B cell (primary cell): ENCODE data around the gene AMPH. TPM values are rescaled to one million over a fixed set of nuclear protein-coding genes. Genes with fewer than 3 reads are reported as not detected.

ENCODE experiments used
- ATAC-seq: fragments of 200-7000 bp; cut with Tn5 transposase; one replicate; pipeline ENCODE4 v1.10.0; 2021; ENCODE audit warnings: low read depth, mild to moderate bottlenecking, moderate number of reproducible peaks, moderate library complexity
- CTCF ChIA-PET: fragments of 350-600 bp; sonication (Branson Sonifier 250); formaldehyde crosslinking; loops from one replicate; lab custom pipeline; 2021; ENCODE audit warnings: antibody characterized with exemption, inconsistent platforms; lab: Charles Lee
- POLR2A ChIA-PET: fragments of 350-600 bp; sonication (Branson Sonifier 250); formaldehyde crosslinking; loops from one replicate; lab custom pipeline; 2021; ENCODE audit warnings: antibody characterized with exemption; lab: Charles Lee
- DNase-seq: peaks from one replicate; pipeline ENCODE4 v3.0.0; 2013
- H2AFZ ChIP-seq: 2 replicates; pipeline ENCODE4 v1.6.1; 2012; ENCODE audit warnings: mild to moderate bottlenecking, low read depth, low read length; ENCODE audit not compliant: insufficient read depth, poor library complexity, severe bottlenecking
- H3K27ac ChIP-seq, 2 donors: 1 replicate in 1 of 2; 2 replicates in 1 of 2; pipeline ENCODE4 v1.5.1; 2012 to 2013; ENCODE audit warnings: low read length in 2 of 2, mild to moderate bottlenecking in 2 of 2, moderate library complexity in 1 of 2
- H3K27me3 ChIP-seq, 4 experiments: fragments of 200-600 bp in 1 of 4; sonication (generic) in 1 of 4; replicated peaks in 1 of 4; 1 replicate in 2 of 4; 2 replicates in 2 of 4; pipeline versions ENCODE4 v1.6.1 to v1.7.0; 2013 to 2016; ENCODE audit warnings: low read length in 3 of 4, mild to moderate bottlenecking in 2 of 4, mixed read lengths in 1 of 4, moderate library complexity in 1 of 4; ENCODE audit not compliant: insufficient read depth in 4 of 4, control insufficient read depth in 3 of 4; ENCODE audit errors: control extremely low read depth in 1 of 4
- H3K36me3 ChIP-seq, 2 experiments: replicated peaks in 1 of 2; 1 replicate in 1 of 2; 2 replicates in 1 of 2; pipeline versions ENCODE4 v1.6.1 to v1.7.1; 2013; ENCODE audit warnings: low read length in 1 of 2; ENCODE audit not compliant: insufficient read depth in 2 of 2, control insufficient read depth in 1 of 2; ENCODE audit errors: control extremely low read depth in 1 of 2, extremely low read depth in 1 of 2
- H3K4me1 ChIP-seq, 2 donors: fragments of 200-600 bp in 1 of 2; sonication (generic) in 1 of 2; 1 replicate in 1 of 2; 2 replicates in 1 of 2; pipeline versions ENCODE4 v1.5.1 to v1.6.1; 2013 to 2017; ENCODE audit warnings: low read length in 2 of 2; ENCODE audit not compliant: control insufficient read depth in 2 of 2, insufficient read depth in 2 of 2
- H3K4me2 ChIP-seq: replicated peaks from 2 replicates; pipeline ENCODE3; 2012; ENCODE audit warnings: mild to moderate bottlenecking, low read depth, low read length; ENCODE audit not compliant: poor library complexity, severe bottlenecking
- H3K4me3 ChIP-seq, 5 experiments: fragments of 200-600 bp in 1 of 5; sonication (generic) in 1 of 5; 1 replicate in 3 of 5; 2 replicates in 2 of 5; pipeline versions ENCODE4 v1.5.1 to v1.7.0; 2011 to 2016; ENCODE audit warnings: low read length in 4 of 5, mild to moderate bottlenecking in 4 of 5, low read depth in 2 of 5, control low read depth in 1 of 5, moderate library complexity in 1 of 5; ENCODE audit not compliant: insufficient read depth in 1 of 5; ENCODE audit errors: control extremely low read depth in 1 of 5, extremely low read depth in 1 of 5
- H3K79me2 ChIP-seq: fragments of 200-600 bp; sonication (generic); one replicate; pipeline ENCODE4 v1.6.0; 2016; ENCODE audit warnings: low read length; ENCODE audit not compliant: control insufficient read depth, insufficient read depth
- H3K9ac ChIP-seq: fragments of 200-600 bp; sonication (generic); 2 replicates; pipeline ENCODE4 v1.6.1; 2017; ENCODE audit warnings: mild to moderate bottlenecking, low read length, moderate library complexity
- H3K9me3 ChIP-seq, 3 donors: one replicate each; pipeline versions ENCODE4 v1.6.1 to v1.7.1; 2013; ENCODE audit warnings: low read length in 2 of 3; ENCODE audit not compliant: control insufficient read depth in 2 of 3, insufficient read depth in 1 of 3; ENCODE audit errors: control extremely low read depth in 1 of 3
- H4K20me1 ChIP-seq: 2 replicates; pipeline ENCODE4 v1.6.0; 2012; ENCODE audit warnings: mild to moderate bottlenecking, low read length; ENCODE audit not compliant: insufficient read depth, control insufficient read depth, poor library complexity, severe bottlenecking
- H3K27ac Mint-ChIP-seq: one replicate; pipeline ENCODE4 v1.8.0; 2021; ENCODE audit warnings: mixed read lengths
- H3K27me3 Mint-ChIP-seq: one replicate; pipeline ENCODE4 v1.8.0; 2021; ENCODE audit warnings: mixed read lengths
- H3K4me1 Mint-ChIP-seq: one replicate; pipeline ENCODE4 v1.8.0; 2021; ENCODE audit warnings: mixed read lengths
- H3K4me3 Mint-ChIP-seq: one replicate; pipeline ENCODE4 v1.8.0; 2021; ENCODE audit warnings: mixed read lengths
- H3K9me3 Mint-ChIP-seq: one replicate; pipeline ENCODE4 v1.8.0; 2022; ENCODE audit warnings: mixed read lengths; ENCODE audit not compliant: insufficient read depth
- EZH2 ChIP-seq: IDR thresholded peaks from 2 replicates; pipeline ENCODE4 v1.6.1; 2012; ENCODE audit warnings: borderline replicate concordance, low read depth, mild to moderate bottlenecking, moderate library complexity, low read length; ENCODE audit not compliant: insufficient read depth, poor library complexity, severe bottlenecking
- WGBS: methylation state at CpG from one replicate; pipeline ENCODE4 v1.1.5; 2013; ENCODE audit warnings: missing lambda C conversion rate; ENCODE audit not compliant: insufficient coverage; 5-methylcytosine and 5-hydroxymethylcytosine counted together
- intact Hi-C: fragments of 100-400 bp; cut with micrococcal nuclease; formaldehyde crosslinking; loops from one replicate; pipeline ENCODE4 v1.10.0; 2022
- polyA plus RNA-seq: library from polyadenylated mRNA; depleted of rRNA; stranded (reverse); fragments of >200 nt; gene quantifications from 2 replicates; pipeline ENCODE4 v1.2.3, GENCODE V29; 2012
- total RNA-seq, 2 donors: library from RNA; stranded (reverse); fragments of 120-200 nt in 1 of 2; gene quantifications; 1 replicate in 1 of 2; 2 replicates in 1 of 2; pipeline versions ENCODE4 v1.2.3 to v1.2.4, GENCODE V29; 2013 to 2022
- TF ChIP-seq, protein P1 (sequence below): fragments of 200-600 bp; IDR thresholded peaks from one replicate; pipeline ENCODE4 v1.8.0; 2022; ENCODE audit warnings: antibody characterized with exemption, mild to moderate bottlenecking

AMPH gene
- total and polyA plus RNA-seq, 2 donors (not counting 1 experiment from before 2014, with no cell fraction given): not detected

- DNase-seq (no peak), ATAC-seq (no peak)
- peaks cover 0 to 5% (median 0%) of the 10 kb centered on the region in 3 donors for H3K9me3 ChIP-seq
- 93% methylated on average over 8 of the region's 8 CpGs for WGBS
- peaks cover 18% of the 10 kb centered on the region for H3K4me1 Mint-ChIP-seq
- no peak overlapping the region for H2AFZ ChIP-seq
- H3K9ac ChIP-seq: no peak overlapping the region
- ChIA-PET CTCF (interaction anchor here (2.3 kb wide), 1 partner anchor 16 kb away, joined by 9 read pairs; no protein-coding TSS in a partner anchor), POLR2A (no interaction called here)
- H4K20me1 ChIP-seq: no peaks in the 10 kb centered on the region
- no peaks in the 10 kb centered on the region for H3K27me3 ChIP-seq
- TF ChIP-seq, protein P1, sequence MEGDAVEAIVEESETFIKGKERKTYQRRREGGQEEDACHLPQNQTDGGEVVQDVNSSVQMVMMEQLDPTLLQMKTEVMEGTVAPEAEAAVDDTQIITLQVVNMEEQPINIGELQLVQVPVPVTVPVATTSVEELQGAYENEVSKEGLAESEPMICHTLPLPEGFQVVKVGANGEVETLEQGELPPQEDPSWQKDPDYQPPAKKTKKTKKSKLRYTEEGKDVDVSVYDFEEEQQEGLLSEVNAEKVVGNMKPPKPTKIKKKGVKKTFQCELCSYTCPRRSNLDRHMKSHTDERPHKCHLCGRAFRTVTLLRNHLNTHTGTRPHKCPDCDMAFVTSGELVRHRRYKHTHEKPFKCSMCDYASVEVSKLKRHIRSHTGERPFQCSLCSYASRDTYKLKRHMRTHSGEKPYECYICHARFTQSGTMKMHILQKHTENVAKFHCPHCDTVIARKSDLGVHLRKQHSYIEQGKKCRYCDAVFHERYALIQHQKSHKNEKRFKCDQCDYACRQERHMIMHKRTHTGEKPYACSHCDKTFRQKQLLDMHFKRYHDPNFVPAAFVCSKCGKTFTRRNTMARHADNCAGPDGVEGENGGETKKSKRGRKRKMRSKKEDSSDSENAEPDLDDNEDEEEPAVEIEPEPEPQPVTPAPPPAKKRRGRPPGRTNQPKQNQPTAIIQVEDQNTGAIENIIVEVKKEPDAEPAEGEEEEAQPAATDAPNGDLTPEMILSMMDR: no peak
- no peak for TF ChIP-seq EZH2
- no peaks in the 10 kb centered on the region for H3K27me3 Mint-ChIP-seq
- no peaks in the 10 kb centered on the region for H3K9me3 Mint-ChIP-seq
- no peak overlapping the region for H3K27ac ChIP-seq
- H3K4me2 ChIP-seq: no peak overlapping the region
- H3K4me3 Mint-ChIP-seq: no peak overlapping the region
- H3K36me3 ChIP-seq: no peaks in the 10 kb centered on the region
- no peaks in the 10 kb centered on the region for H3K79me2 ChIP-seq
- H3K4me3 ChIP-seq: no peak overlapping the region
- intact Hi-C loops: no loop called here
- H3K27ac Mint-ChIP-seq: no peak overlapping the region
- peaks cover 16 to 21% of the 10 kb centered on the region in 2 donors for H3K4me1 ChIP-seq
Observed at GRCh38 chr7:38675494-38676106, 44.4 kb upstream of the AMPH start.

DNA sequence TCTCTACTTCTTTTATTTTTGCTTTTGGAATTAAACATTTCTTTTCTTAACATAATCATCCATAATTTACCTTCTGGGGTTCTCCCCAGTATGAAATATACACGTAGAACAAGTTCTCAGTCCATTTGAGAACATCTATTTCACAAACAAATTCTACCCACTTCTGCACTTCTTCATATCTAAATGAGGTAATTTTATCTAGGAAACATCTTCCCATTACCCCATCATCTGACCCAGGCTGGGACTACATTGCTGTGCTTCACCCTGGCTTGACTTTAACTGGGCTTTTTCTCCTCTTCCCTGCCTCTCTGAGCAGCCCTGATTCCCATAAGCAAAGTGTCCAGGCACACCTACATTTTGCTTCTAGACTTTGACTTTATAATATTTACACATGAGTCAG, 43.3 kb upstream of the AMPH start:
- H3K27me3 Mint-ChIP-seq: no peaks in the 10 kb centered on the region
- intact Hi-C loops: no loop called here
- no peak overlapping the region for H3K27ac Mint-ChIP-seq
- TF ChIP-seq EZH2: no peak
- TF ChIP-seq, protein P1: no peak
- ATAC-seq (no peak), DNase-seq (no peak)
- no peaks in the 10 kb centered on the region for H3K9me3 Mint-ChIP-seq
- peaks cover 0 to 5% (median 0%) of the 10 kb centered on the region in 3 donors for H3K9me3 ChIP-seq
- no peaks in the 10 kb centered on the region for H3K36me3 ChIP-seq
- H3K27ac ChIP-seq: no peak overlapping the region
- no peaks in the 10 kb centered on the region for H3K79me2 ChIP-seq
- no peak overlapping the region for H3K4me3 Mint-ChIP-seq
- peaks cover 16 to 21% of the 10 kb centered on the region in 2 donors for H3K4me1 ChIP-seq
- H3K4me3 ChIP-seq: no peak overlapping the region
- no peak overlapping the region for H3K4me2 ChIP-seq
- peaks cover 18% of the 10 kb centered on the region for H3K4me1 Mint-ChIP-seq
- H3K9ac ChIP-seq: no peak overlapping the region
- no CpG with 5 or more reads among the region's 1 CpG for WGBS
- H4K20me1 ChIP-seq: no peaks in the 10 kb centered on the region
- CTCF ChIA-PET: interaction anchor here (1.4 to 2.3 kb wide), 2 partner anchors 15 to 275 kb away, joined by 5 to 9 read pairs; no protein-coding TSS in a partner anchor
- POLR2A ChIA-PET: no interaction called here
- H3K27me3 ChIP-seq: no peaks in the 10 kb centered on the region
- no peak overlapping the region for H2AFZ ChIP-seq
